IPS-11a (cell line): ENCODE results near the gene ZBTB11.
"Not testable (repeated sequence)": the region's sequence is repeated elsewhere in the genome, so short reads cannot be mapped to it uniquely, and the experiment has no call there.

ENCODE experiments used
- H3K4me3 ChIP-seq: one replicate; pipeline ENCODE4 v1.5.1; 2013; ENCODE audit warnings: low read depth, low read length, control low read depth

The ZBTB11 gene

DNA sequence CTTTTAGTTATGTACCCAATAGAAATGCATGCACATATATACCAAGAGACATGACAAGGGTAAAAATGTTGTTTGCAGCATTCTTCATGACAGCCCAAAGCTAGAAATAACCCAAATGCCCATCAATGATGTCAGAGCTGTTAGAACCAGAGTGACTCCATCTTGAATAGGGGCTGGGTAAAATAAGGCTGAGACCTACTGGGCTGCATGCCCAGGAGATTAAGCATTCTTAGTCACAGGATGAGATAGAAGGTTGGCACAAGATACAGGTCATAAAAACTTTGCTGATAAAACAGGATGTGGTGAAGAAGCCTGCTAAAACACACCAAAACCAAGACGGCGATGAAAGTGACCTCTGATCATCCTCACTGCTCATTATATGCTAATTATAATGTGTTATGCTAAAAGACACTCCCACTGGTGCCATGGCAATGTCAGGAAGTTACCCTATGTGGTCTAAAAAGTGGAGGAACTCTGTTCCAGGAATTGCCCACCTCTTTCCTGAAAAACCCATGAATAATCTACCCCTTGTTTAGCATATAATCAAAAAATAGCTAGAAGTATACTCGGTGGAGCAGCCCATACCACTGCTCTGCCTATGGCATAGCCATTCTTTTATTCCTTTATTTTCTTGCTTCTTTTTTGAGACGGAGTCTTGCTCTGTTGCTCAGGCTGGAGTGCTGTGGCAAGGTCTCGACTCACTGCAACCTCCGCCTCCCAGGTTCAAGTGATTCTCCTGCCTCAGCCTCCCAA is 32.9 kb downstream of the ZBTB11 start:
- H3K4me3 ChIP-seq, result no peak overlapping the region

DNA sequence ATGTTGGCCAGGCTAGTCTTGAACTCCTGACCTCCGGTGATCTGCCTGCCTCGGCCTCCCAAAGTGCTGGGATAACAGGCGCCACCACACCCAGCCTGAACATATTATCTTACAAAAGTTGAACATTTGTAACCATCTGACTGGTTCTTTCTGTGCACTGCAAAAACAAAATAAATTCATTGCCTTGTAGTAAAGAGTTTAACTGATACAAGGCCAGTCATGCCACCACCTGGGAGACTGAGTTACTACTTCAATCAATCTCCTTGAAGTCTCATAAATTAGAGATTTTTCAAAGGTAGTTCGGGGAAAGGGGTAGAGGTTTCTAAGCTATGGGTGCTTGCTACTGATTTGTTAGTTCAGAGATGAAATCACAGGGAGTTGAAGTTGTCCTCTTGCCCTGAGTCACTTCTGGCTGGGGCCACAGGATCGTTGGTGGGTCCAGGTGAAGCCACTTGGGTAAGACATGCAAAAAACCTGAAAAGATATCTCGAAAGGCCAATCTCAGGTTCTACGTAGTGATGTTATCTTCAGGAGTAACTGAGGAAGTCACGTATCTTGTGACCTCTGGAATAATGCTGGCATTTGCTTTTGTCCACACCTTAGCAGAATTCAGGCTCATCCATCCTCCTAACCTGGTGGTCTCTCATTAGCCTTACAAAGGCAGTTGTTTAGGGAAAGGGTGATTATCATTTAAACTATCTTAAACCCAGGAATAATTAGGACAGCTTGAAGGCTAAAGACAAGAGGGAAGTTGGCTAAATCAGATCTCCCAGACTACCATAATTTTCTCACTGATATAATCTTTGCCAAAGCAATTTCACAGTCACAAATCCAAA is 33.7 kb downstream of the ZBTB11 start:
- H3K4me3 ChIP-seq, result no peak overlapping the region

DNA sequence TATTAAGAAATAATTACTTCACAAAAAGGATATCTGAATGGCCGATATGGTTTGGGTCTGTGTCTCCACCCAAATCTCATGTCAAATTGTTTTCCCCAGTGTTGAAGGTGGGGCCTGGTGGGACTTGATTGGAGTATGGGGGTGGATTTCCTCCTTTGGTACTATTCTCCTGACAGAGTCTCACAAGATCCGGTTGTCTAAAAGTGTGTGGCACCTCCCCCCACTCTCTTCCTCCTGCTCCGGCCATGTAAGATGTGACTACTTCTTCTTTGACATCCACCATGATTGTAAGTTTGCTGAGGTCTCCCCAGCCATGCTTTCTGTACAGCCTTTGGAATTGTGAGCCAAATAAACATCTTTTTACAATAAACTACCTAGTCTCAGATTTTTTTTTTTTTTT is 34.5 kb downstream of the ZBTB11 start:
- no peak overlapping the region for H3K4me3 ChIP-seq

DNA sequence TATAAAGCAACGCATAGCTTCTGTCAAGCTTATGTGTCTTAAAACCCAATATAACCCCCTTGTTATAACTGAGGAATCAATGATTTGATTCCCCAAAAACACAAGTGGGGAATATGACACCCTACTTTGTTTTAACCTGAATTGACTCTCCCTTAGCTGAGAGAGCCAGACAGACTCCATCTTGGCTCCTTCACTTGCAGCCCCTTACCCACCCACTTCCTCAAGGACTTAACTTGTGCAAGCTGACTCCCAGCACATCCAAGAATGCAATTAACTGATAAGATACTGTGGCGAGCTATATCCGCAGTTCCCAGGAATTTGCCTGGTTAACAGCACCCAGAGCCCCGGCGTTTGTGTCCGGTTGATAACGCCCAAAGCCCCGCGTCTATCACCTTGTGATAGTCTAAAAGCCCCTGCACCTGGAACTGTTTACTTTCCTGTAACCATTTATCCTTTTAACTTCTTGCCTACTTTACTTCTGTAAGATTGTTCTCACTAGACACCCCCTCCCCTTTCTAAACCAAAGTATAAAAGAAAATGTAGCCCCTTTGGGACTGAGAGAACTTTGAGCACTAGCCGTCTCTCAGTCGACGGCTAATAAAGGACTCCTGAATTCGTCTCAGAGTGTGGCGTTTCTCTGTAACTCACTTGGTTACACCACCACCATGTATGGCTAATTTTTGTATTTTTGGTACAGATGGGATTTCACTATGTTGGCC is 35.4 kb downstream of the ZBTB11 start:
- H3K4me3 ChIP-seq, result not testable (repeated sequence)

DNA sequence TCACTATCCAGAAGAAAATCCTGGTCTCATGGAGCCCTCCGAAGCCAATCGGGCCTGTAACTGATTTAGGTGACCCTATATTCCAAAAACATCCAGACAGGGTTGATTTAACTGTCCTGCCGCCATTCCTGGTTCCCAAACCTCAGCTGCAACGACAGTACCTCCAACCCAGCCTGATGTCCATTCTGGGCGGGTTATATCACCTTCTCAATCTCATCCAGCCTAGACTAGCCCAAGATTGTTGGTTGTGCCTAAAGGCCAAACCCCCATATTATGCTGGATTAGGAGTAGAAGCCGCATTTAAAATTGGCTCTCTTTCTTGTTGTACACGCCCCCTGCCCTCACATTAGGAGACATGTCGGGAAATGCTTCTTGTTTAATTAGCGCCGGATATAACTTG is 36.7 kb downstream of the ZBTB11 start:
- no peak overlapping the region for H3K4me3 ChIP-seq

DNA sequence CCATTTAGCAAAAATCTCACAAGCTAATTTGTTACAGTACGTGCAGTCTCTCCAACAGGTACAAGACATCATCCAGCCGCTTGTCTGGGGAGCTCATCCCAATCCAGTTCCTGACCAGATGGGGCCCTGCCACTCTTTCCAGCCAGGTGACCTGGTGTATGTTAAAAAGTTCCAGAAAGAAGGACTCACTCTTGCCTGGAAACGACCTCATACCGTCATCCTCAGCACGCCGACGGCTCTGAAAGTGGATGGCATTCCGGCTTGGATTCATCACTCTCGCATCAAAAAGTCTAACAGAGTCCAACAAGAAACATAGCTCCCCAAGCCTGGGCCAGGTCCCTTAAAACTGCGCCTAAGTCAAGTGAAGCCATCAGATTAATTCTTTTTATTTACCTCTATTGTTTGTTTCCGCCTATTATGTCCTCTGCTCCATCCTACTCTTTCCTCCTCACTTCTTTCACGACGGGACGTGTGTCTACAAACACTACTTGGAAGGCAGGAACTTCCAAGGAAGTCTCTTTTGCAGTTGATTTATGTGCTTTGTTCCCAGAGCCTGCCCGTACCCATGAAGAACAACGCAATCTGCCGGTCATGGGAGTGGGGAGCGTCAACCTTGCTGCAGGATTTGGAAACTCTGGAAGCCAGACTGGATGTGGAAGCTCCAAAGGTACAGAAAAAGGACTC is 37.5 kb downstream of the ZBTB11 start:
- no peak overlapping the region for H3K4me3 ChIP-seq

DNA sequence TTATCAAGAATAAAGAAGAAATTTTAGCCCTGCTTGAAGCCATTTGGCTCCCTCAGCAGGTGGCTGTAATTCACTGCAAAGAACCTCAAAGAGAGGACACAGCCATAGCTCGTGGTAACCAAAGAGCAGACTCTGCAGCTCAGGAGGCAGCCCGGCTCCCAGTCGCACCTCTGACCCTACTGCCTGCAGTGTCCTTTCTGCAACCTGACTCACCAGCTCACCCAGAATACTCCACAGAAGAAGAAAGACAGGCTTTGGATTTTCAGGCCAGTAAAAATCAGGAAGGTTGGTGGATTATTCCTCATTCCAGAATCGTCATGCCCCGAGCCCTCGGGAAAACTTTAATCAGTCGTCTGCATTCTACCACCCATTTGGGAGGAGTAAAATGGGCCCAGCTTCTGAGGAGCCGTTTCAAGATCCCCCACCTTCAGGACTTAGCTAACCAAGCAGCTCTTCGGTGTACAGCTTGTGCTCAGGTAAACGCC is 38.6 kb downstream of the ZBTB11 start:
- H3K4me3 ChIP-seq, result no peak overlapping the region

DNA sequence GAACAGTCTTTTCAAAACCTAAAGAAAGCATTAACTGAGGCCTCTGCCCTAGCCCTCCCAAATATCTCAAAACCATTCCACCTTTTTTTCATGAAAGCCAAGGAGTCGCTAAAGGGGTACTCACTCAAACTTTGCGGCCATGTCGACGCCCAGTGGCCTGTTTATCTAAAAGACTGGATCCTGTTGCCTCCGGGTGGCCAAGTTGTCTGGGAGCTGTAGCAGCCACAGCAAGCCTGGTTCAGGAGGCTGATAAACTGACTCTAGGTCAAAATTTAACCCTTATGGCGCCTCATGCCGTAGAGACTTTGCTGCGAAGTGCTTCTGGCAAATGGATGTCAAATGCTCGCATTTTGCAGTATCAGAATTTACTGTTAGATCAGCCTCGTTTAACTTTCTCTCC is 39.5 kb downstream of the ZBTB11 start:
- no peak overlapping the region for H3K4me3 ChIP-seq

DNA sequence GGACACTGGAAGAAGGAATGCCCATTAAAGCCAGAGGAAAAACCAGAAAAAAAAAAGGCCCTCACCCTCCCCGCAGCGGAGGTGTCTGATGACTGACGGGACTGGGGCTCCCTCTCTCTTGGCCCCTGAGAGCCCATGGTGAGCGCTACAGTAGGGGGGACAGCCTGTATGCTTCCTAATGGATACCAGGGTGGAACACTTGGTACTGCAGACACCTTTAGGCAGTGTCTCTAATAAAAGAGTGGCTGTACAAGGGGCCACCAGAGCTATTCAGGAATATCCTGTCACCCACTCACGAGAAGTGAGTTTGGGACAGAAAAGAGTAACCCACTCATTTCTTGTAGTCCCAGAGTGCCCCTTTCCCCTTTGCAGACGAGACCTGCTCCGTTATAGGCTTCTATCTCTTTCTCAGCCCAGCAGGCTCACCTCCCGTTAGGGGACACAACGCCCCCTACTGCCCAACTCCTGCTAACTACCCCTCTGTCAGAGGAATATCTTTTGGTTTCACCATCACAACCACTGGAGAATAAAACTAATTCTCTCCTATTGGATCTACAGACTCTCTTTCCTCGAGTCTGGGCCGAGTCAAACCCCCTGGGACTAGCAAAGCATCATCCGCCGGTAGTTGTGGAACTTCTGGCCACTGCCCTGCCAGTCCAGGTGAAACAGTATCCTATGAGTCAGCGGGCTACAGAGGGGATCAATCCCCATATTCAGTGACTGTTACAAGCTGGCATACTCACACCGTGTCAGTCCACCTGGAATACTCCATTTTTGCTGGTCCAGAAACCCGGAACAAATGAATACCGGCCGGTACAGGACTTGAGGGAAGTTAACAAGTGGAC is 40.8 kb downstream of the ZBTB11 start:
- H3K4me3 ChIP-seq, result no peak overlapping the region

DNA sequence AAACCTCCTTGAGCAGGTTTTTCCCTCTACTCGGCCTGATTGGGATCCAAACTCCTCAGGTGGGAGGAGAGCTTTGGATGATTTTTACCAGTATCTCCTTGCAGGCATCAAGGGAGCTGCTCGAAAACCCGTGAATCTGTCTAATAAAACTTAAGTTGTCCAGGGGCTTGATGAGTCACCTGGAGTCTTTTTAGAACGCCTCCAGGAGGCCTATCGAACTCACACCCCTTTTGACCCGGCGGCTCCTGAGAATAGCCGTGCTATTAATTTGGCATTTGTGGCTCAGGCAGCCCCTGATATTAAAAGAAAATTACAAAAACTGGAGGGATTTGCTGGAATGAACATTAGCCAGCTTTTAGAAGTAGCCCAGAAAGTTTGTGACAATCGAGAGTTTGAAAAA is 41.6 kb downstream of the ZBTB11 start:
- H3K4me3 ChIP-seq, result no peak overlapping the region

DNA sequence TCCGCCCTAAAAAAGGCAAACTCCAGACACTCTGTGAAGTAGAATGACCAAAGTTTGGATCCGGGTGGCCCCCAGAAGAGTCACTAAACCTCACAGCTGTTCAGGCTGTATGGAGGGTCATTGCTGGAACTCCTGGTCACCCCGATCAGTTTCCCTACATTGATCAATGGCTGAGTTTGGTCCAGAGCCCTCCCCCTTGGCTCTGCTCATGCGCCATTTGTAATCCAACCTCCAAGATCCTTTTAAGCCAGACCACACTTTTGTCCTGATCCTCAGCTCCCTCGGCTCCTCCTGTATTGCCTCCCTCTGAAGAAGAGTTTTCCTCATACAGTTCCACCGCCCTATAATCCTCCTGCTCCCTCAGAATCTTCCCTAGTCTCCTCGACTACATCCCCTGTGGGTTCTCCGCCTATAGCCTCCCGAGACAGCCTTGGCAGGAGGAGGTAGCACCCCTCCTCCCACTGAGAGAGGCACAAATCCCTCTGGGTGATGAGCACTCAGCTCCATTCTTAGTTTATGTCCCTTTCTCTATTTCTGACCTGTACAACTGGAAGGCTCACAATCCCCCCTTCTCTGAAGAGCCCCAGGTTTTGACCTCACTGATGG is 42.2 kb downstream of the ZBTB11 start:
- H3K4me3 ChIP-seq, result no peak overlapping the region

DNA sequence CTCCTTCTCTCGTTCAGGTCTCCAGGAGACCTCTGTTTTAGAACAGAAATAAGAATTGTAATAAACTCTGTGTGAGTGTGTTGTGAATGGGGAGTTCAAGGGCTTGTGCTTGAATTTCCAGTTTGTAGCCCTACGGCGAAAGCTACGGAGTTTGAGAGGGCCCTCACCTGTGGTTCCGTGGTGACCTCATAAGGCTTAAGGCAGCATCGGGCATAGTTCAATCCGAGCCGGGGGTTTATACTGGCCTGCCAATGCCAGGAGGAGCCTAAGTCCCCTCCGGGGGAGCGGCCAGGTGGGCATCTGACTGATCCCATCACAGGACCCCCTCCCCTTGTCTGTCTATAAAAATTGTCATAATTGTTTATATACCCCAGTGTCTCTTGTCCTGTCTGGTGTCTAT is 43.7 kb downstream of the ZBTB11 start:
- H3K4me3 ChIP-seq, result no peak overlapping the region

DNA sequence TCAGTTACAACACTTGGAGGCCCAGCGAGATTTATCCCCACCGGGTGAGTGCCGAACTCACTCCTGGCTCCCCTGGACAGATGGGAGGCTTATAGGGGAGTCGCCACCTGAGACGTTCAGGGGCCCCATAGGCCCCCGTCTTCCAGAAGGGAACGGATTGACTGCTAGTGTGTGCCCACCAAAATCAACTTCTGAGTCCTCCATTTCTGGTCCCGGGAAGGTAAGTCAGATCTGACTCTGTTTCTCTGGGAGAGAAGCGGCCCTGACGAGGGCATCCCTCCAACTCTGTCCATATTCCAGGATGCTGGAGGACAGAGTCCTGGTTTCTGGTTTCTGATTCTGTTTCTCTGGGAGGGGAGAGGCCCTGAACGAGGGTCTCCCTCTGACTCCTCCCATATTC is 44.3 kb downstream of the ZBTB11 start:
- no peak overlapping the region for H3K4me3 ChIP-seq

DNA sequence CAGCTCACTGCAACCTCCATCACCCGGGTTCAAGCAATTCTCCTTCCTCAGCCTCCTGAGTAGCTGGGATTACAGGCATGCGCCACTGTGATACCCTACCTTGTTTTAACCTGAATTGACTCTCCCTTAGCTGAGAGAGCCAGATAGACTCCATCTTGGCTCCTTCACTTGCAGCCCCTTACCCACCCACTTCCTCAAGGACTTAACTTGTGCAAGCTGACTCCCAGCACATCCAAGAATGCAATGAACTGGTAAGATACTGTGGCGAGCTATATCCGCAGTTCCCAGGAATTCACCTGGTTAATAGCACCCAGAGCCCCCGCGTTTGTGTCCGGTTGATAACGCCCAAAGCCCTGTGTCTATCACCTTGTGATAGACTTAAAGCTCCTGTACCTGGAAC is 45.0 kb downstream of the ZBTB11 start:
- not testable (repeated sequence) for H3K4me3 ChIP-seq

DNA sequence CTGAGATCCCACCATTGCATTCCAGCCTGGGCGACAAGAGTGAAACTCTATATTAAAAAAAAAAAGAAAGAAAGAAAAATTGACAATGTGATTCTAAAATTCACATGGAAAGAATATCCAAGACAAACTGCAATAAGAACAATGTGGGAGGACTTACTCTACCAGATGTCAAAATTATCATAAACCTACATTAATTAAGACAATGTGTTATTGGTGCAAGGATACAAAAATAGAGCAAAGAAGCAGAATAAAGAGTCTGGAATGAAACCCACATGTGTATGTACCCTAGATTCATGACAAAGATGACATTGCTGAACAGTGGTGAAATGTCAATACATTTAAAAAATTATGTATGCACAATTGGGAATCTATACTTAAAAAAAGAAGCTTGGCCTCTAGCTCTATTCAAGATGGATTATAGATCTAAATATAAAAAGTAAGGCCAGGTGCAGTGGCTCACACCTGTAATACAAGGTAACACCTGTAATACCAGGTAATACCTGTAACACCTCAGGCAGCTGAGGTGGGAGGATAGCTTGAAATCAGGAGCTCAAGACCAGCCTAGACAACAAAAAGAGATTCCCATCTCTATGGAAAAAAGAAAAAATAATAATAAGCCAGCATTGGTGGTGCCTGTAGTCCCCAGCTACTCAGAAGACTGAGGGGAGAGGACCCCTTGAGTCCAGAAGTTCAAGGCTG is 45.7 kb downstream of the ZBTB11 start:
- H3K4me3 ChIP-seq, result no peak overlapping the region

DNA sequence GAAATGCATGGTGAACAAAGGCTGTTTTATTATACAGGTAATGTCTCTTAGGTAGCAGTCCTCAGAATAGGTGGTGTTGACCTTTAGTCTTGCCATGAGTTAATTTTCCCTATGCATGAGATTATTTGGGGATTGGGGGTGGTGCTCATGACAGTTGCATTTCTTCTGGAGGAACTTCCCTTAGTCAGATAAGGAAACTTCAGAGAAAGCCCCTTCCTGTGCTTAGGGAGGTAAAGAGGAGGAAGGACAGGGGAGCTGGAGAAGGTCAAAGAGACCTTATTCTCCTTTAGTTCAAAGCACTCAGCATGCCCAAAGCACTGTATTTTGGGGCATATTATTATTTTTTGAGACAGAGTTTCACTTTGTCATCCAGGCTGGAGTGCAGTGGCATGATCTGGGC is 47.7 kb downstream of the ZBTB11 start:
- H3K4me3 ChIP-seq, result no peak overlapping the region

DNA sequence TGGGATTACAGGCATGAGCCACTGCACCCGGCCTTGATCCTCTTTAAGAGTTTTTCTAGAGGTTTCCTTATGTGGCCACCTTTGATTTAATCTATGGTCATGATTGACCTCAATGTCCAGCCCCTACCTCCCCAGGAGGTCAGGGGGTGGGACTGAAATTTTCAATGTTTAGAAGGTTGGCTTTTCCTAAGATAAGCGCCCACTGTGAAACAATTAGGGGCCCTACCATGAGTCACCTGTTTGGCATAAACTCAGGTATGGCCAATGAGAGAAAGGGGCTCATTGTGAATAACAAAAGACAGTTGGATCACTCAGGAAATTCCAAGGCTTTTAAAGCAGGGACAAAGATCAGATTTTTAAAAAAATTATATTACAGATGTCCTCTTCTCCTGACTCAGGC is 51.1 kb downstream of the ZBTB11 start:
- H3K4me3 ChIP-seq, result no peak overlapping the region

DNA sequence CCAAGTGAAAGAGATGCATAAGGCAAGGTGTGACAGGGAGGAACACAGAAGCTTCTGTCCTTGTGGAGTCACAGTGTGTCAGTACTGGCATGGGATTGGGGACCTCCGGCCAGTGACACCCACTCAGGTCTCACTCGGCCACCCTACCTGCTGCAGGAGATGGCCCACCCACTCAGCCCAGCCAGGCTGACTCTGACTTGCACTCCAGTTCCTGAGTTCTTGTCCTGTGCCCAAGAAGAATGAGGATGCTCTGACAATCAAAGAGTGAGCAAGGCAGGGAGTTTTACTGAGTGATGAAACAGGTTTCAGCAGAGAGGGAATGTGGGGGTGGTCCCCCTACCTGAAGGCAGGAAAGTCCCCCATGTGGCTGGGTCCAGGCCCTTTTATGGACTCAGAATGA is 52.1 kb downstream of the ZBTB11 start:
- H3K4me3 ChIP-seq, result no peak overlapping the region

DNA sequence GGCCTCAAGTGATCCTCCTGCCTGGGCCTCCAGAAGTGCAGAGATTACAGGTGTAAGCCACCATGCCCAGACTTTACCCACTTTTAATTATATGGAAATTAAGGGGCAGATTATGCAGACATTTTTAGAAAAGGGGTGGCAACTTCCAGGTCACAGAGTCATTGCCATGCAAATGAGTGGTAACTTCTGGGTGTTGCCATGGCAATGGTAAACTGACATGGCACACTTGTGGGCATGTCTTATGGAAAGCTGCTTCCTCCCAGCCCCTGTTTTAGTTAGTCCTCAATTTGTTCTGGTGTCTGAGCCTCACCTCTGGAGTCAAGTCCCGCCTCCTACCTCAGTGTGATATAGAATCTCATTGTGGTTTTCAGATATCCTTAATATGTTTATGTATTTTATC is 53.3 kb downstream of the ZBTB11 start:
- no peak overlapping the region for H3K4me3 ChIP-seq
